T-cell (primary cell): ENCODE data around the gene SPTLC1. TPM values are rescaled to one million over a fixed set of nuclear protein-coding genes. Genes with fewer than 3 reads are reported as not detected.

Experiments used
- ATAC-seq, 4 experiments: fragments of 200-7000 bp in 3 of 4; fragments of 150-1000 bp in 1 of 4; cut with Tn5 transposase; replicated peaks in 1 of 4; 1 replicate in 3 of 4; 2 replicates in 1 of 4; pipeline ENCODE4 v1.10.0; 2021; ENCODE audit warnings: moderate library complexity in 3 of 4, mild to moderate bottlenecking in 2 of 4, moderate number of reproducible peaks in 1 of 4
- CTCF ChIA-PET, 2 donors: fragments of 300-600 bp; sonication (Branson Sonifier 250); formaldehyde crosslinking; loops; one replicate each; lab custom pipeline; 2022; ENCODE audit warnings: antibody characterized with exemption in 2 of 2; lab: Charles Lee
- POLR2A ChIA-PET, 2 donors: fragments of 300-600 bp; sonication (Branson Sonifier 250); formaldehyde crosslinking; loops; one replicate each; lab custom pipeline; 2022; ENCODE audit warnings: antibody characterized with exemption in 2 of 2; lab: Charles Lee
- DNase-seq, 35 experiments: peaks; one replicate each; pipeline versions ENCODE4 v3.0.0 to v3.0.0-alpha.2; 2013 to 2023
- H3K27ac ChIP-seq: one replicate; pipeline ENCODE4 v1.5.1; 2013; ENCODE audit warnings: low read length
- H3K27me3 ChIP-seq, 2 experiments: replicated peaks in 1 of 2; 1 replicate in 1 of 2; 2 replicates in 1 of 2; pipeline versions ENCODE4 v1.6.1 to v1.7.0; 2013; ENCODE audit warnings: low read length in 1 of 2, mixed read lengths in 1 of 2; ENCODE audit not compliant: control insufficient read depth in 2 of 2, insufficient read depth in 2 of 2; ENCODE audit errors: extremely low read depth in 1 of 2
- H3K36me3 ChIP-seq, 2 donors: 1 replicate in 1 of 2; 2 replicates in 1 of 2; pipeline versions ENCODE4 v1.6.1 to v1.7.0; 2013; ENCODE audit warnings: low read length in 1 of 2; ENCODE audit not compliant: control insufficient read depth in 2 of 2, insufficient read depth in 1 of 2; ENCODE audit errors: extremely low read depth in 1 of 2
- H3K4me1 ChIP-seq, 2 experiments: 1 replicate in 1 of 2; 2 replicates in 1 of 2; pipeline versions ENCODE4 v1.6.1 to v1.7.0; 2013; ENCODE audit warnings: low read length in 2 of 2, mixed read lengths in 1 of 2; ENCODE audit not compliant: insufficient read depth in 2 of 2, control insufficient read depth in 1 of 2; ENCODE audit errors: extremely low read depth in 1 of 2
- H3K4me3 ChIP-seq, 2 donors: 1 replicate in 1 of 2; 2 replicates in 1 of 2; pipeline versions ENCODE4 v1.5.1 to v1.7.0; 2013; ENCODE audit warnings: mild to moderate bottlenecking in 2 of 2, low read length in 1 of 2, moderate library complexity in 1 of 2; ENCODE audit not compliant: control insufficient read depth in 1 of 2; ENCODE audit errors: extremely low read depth in 1 of 2
- H3K9me3 ChIP-seq: 2 replicates; pipeline ENCODE4 v1.7.0; 2013
- H3K27ac Mint-ChIP-seq, 2 donors: one replicate each; pipeline ENCODE4 v1.8.0; 2020 to 2021; ENCODE audit warnings: mild to moderate bottlenecking in 2 of 2, mixed read lengths in 2 of 2
- H3K27me3 Mint-ChIP-seq, 2 donors: one replicate each; pipeline ENCODE4 v1.8.0; 2021 to 2022; ENCODE audit warnings: mixed read lengths in 2 of 2
- H3K36me3 Mint-ChIP-seq: one replicate; pipeline ENCODE4 v1.8.0; 2021; ENCODE audit warnings: mixed read lengths
- H3K4me1 Mint-ChIP-seq, 3 donors: one replicate each; pipeline ENCODE4 v1.8.0; 2020 to 2022; ENCODE audit warnings: mixed read lengths in 3 of 3, mild to moderate bottlenecking in 1 of 3
- H3K4me3 Mint-ChIP-seq, 3 donors: one replicate each; pipeline ENCODE4 v1.8.0; 2020 to 2022; ENCODE audit warnings: mild to moderate bottlenecking in 3 of 3, mixed read lengths in 3 of 3, moderate library complexity in 3 of 3
- H3K9me3 Mint-ChIP-seq, 3 donors: one replicate each; pipeline ENCODE4 v1.8.0; 2020 to 2022; ENCODE audit warnings: mixed read lengths in 3 of 3
- WGBS: methylation state at CpG from one replicate; pipeline ENCODE4 v1.1.5; 2013; ENCODE audit warnings: missing lambda C conversion rate; ENCODE audit not compliant: insufficient coverage; 5-methylcytosine and 5-hydroxymethylcytosine counted together
- total RNA-seq, 35 experiments: library from RNA in 6 of 35; stranded (reverse) in 6 of 35; fragments of 120-200 nt in 1 of 35; gene quantifications; one replicate each; pipeline versions ENCODE4 v1.2.1 to v1.2.4 and lab custom pipeline; 2013 to 2026

The SPTLC1 gene
- total RNA-seq, 5 donors from 2014 or later (not counting 1 experiment from before 2014, with no cell fraction given), result 40.5 to 51.1 (median 46.1) TPM

GRCh38 chr9:91994422-91994821 lies 120.8 kb downstream of the SPTLC1 start:
- ATAC-seq, result no peak
- no peaks in the 10 kb centered on the region for H3K9me3 ChIP-seq
- WGBS, result 20% methylated on average over 1 of the region's 4 CpGs
- H3K4me3 ChIP-seq, result no peak overlapping the region
- peaks cover 0 to 10% of the 10 kb centered on the region in 2 experiments for H3K27me3 ChIP-seq
- ChIA-PET POLR2A (no interaction called here), CTCF (interaction anchor here (0.6 to 1.0 kb wide), 2 partner anchors 17 to 30 kb away, joined by 3 read pairs; no protein-coding TSS in a partner anchor)
- Mint-ChIP-seq H3K4me1 (no peaks in the 10 kb centered on the region), H3K9me3 (no peaks in the 10 kb centered on the region), H3K36me3 (no peaks in the 10 kb centered on the region), H3K4me3 (no peak overlapping the region), H3K27ac (no peak overlapping the region), H3K27me3 (peaks cover 7 to 30% of the 10 kb centered on the region in 2 donors)
- H3K27ac ChIP-seq, result no peak overlapping the region
- no peaks in the 10 kb centered on the region for H3K36me3 ChIP-seq
- no peaks in the 10 kb centered on the region for H3K4me1 ChIP-seq
- DNase-seq, result no peak

GRCh38 chr9:91992461-91993041 lies 122.7 kb downstream of the SPTLC1 start:
- 88% methylated on average over 6 of the region's 12 CpGs for WGBS
- DNase-seq (no peak), ATAC-seq (no peak)
- ChIA-PET CTCF (no interaction called here), POLR2A (no interaction called here)
- Mint-ChIP-seq H3K36me3 (no peaks in the 10 kb centered on the region), H3K4me3 (no peak overlapping the region), H3K9me3 (no peaks in the 10 kb centered on the region), H3K27ac (no peak overlapping the region), H3K4me1 (no peaks in the 10 kb centered on the region), H3K27me3 (peaks cover 10 to 28% of the 10 kb centered on the region in 2 donors)
- Histone ChIP-seq H3K4me1 (no peaks in the 10 kb centered on the region), H3K9me3 (no peaks in the 10 kb centered on the region), H3K27me3 (peaks cover 0 to 10% of the 10 kb centered on the region in 2 experiments), H3K36me3 (no peaks in the 10 kb centered on the region), H3K27ac (no peak overlapping the region), H3K4me3 (no peak overlapping the region)

- Mint-ChIP-seq H3K4me1 (no peaks in the 10 kb centered on the region), H3K9me3 (no peaks in the 10 kb centered on the region), H3K27ac (no peak overlapping the region), H3K36me3 (no peaks in the 10 kb centered on the region), H3K4me3 (no peak overlapping the region), H3K27me3 (peaks cover 10 to 28% of the 10 kb centered on the region in 2 donors)
- CTCF ChIA-PET, result no interaction called here
- Histone ChIP-seq H3K27me3 (peaks cover 0 to 10% of the 10 kb centered on the region in 2 experiments), H3K36me3 (no peaks in the 10 kb centered on the region), H3K27ac (no peak overlapping the region), H3K4me3 (no peak overlapping the region), H3K4me1 (no peaks in the 10 kb centered on the region), H3K9me3 (no peaks in the 10 kb centered on the region)
- no peak for ATAC-seq
- WGBS, result 92% methylated on average over 17 of the region's 20 CpGs
- no peak for DNase-seq
- POLR2A ChIA-PET, result no interaction called here
These were observed 123.4 kb downstream of the SPTLC1 start for GRCh38 chr9:91991721-91992341.

- DNase-seq, result no peak
- Histone ChIP-seq H3K9me3 (no peaks in the 10 kb centered on the region), H3K4me3 (no peak overlapping the region), H3K4me1 (no peaks in the 10 kb centered on the region), H3K27ac (no peak overlapping the region), H3K27me3 (peaks cover 0 to 4% of the 10 kb centered on the region in 2 experiments), H3K36me3 (no peaks in the 10 kb centered on the region)
- H3K4me1 Mint-ChIP-seq, result no peaks in the 10 kb centered on the region
- CTCF ChIA-PET, result no interaction called here
- no peaks in the 10 kb centered on the region for H3K36me3 Mint-ChIP-seq
- no peak overlapping the region for H3K4me3 Mint-ChIP-seq
- peaks cover 5 to 12% of the 10 kb centered on the region in 2 donors for H3K27me3 Mint-ChIP-seq
- H3K9me3 Mint-ChIP-seq, result peaks cover 0 to 6% (median 5%) of the 10 kb centered on the region in 3 donors
- ATAC-seq, result no peak
- POLR2A ChIA-PET, result no interaction called here
- WGBS, result no CpG with 5 or more reads among the region's 2 CpGs
- H3K27ac Mint-ChIP-seq, result no peak overlapping the region
These were observed 129.0 kb downstream of the SPTLC1 start for GRCh38 chr9:91986248-91986647.

GRCh38 chr9:91985692-91986091 lies 129.5 kb downstream of the SPTLC1 start:
- peaks cover 0 to 3% of the 10 kb centered on the region in 2 experiments for H3K27me3 ChIP-seq
- Mint-ChIP-seq H3K4me1 (no peaks in the 10 kb centered on the region), H3K9me3 (peaks cover 0 to 9% (median 5%) of the 10 kb centered on the region in 3 donors), H3K36me3 (no peaks in the 10 kb centered on the region), H3K27me3 (peaks cover 5 to 11% of the 10 kb centered on the region in 2 donors), H3K27ac (no peak overlapping the region), H3K4me3 (no peak overlapping the region)
- DNase-seq (no peak), ATAC-seq (no peak)
- no peak overlapping the region for H3K27ac ChIP-seq
- H3K4me1 ChIP-seq, result no peaks in the 10 kb centered on the region
- no peaks in the 10 kb centered on the region for H3K9me3 ChIP-seq
- H3K36me3 ChIP-seq, result no peaks in the 10 kb centered on the region
- ChIA-PET POLR2A (no interaction called here), CTCF (no interaction called here)
- no CpG with 5 or more reads among the region's 2 CpGs for WGBS
- no peak overlapping the region for H3K4me3 ChIP-seq
